Stimulated activated CD8-positive, alpha-beta memory T cell treated with anti-CD3 and anti-CD28 coated beads, Interleukin-4, amount 100 ng/mL, for 4 hours (primary cell): Measurements from ENCODE around the gene CYTH4.

Experiments
- DNase-seq, 2 donors: peaks; one replicate each; pipeline ENCODE4 v3.0.0-alpha.2; 2020; ENCODE audit warnings: low read depth in 2 of 2, low spot score in 1 of 2

The CYTH4 gene

DNA sequence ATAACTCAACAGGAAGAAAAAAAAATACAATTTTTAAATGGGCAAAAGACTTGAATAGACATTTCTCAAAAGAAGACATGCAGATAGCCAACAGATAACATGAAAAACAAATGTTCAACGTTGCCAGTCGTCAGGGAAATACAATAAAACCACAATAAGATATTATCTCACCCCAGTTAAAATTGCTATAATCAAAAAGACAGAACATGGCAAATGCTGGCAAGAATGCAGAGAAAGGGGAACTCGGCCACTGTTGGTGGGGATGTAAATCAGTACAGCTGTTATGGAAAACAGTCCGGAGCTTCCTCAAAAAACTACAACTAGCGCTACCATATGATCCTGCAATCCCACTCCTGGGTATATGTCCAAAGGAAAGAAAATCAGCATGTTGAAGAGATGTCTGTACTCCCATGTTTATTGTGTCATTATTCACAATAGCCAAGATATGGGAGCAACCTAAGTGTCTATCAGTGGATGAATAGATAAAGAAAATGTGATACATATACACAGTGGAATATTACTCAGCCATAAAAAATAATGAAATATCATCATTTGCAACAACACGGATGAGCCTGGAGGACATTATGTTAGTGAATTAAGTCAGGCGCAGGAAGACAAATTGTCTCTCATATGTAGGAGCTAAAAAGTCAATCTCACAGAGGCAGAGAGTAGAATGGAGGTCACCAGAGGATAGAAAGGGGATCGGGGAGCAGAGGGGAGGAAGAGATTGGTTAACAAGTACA is 12.2 kb upstream of the CYTH4 start:
- no peak for DNase-seq

DNA sequence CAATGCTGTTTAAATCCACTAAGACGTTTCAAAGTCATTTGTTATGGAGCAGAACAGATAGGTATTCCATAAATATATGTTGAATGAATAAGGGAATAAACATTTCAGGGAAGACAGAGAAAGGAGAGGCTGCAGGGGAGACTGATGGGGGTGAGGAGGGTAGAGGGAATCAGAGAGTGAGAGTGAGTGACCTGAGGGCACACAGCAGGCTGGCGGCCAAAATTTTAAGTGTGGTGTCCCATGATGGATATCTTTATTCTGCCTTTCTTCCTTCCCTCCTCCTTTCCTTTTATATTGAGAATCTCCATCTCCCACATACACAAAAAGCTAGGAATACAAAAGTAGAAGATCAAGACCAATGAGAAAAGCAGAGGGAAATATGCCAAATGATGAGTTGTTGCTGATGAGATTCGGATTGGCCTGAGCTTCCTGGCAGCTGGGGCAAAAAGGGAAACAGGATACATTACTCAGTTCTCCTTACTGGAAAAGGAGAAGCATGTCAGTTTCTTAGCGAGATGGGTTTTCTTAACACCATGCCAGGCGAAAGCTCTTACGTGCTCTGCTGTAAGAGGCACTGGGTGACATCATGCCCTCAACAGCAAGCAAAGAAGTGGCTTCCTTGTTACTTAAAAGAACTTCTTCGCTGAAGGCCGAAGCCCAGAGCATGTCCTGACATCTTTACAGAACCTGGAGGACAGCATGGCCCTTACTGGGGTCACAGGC is 11.2 kb upstream of the CYTH4 start:
- DNase-seq = no peak

DNA sequence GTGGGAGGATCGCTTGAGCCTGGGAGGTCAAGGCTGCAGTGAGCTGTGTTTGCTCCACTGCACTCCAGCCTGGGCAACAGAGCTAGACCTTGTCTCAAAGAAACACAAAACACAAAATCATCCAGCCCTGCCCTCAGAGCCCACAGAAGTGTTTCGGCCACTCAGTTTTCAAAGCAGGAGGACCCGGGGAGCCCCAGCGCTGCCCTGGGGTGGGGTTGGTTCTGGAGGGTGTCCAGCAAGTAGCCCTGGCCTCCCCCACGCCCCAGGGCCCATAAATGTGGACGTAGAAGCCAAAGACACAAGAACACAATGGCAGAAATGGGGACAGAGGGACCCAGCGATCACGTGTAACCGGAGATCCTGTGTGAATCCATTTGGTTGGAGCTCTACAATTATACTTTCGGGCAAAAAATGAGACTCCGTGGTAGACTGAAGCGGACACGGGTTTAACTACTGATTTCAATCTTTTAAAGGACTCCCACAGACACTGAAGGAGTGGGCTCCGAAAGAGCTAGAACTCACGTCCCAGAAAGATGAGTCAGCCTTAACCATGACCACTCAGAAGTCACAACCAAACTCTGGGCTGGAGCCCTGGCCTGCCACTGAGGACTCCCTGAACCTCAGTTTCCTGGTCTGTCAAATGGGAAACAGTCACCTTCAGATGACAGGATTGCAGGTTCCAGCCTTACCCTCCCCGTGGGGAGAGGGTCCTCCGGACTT is 9.0 kb upstream of the CYTH4 start:
- DNase-seq = no peak

DNA sequence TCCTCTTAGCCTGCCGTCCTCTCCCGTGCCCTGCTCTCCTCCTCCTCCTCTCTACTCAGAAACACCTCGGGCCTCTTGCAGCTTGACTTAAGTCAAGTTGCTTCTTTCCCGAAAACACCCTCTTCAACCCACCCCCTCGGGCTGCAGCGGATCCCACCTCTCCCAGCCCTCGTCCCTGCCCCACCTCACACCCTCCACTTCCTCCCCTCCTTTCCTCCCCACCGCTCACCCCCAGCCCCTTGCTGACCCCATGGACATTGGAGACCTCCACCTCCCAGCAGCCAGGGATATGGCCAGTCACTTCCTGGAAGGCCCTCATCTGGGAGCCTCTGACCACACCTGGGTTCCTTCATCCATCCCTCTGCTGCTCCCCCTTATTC is 8.5 kb upstream of the CYTH4 start:
- no peak for DNase-seq

DNA sequence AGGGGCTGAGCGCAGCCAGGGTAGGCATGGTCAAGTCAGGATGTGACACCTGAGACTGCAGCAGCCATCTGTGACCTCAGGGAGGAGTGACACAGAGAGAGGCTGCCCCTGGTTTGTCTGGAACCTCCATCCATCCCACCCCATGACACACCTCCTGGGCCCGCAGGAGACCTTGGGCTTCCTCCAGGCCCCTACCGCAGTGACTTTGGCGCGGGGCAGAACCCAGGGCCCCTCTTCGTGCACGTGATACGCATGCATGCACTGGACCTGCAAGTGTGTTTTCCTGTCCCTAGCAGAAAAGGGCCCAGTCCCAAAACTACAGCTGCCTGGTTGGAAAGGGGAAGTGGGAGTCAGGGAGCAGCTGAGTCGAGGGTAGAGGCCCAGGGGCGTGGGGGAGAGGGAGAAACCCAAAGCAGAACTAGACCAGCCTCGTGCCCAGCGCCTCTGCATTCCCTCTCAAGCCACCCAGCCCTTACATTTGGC is 7.9 kb upstream of the CYTH4 start:
- DNase-seq = no peak

DNA sequence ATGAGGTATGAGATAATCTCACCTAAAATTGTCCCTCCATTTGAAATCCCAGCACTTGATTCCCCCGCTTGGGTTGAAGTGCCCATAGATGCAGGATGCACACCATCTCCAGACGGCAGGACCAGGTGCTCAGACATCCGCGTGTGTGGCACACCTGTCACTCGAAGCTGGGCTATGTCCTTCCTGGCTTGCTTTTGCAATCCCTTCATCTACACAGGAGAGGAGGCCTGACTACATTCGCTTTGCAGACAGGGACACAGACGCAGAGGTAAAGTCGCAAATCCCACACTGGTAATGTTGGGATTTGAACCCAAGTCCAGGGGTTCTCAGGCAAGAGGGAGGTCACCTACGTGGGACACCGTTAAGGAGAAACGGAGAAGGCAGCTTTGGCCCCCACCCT is 7.2 kb upstream of the CYTH4 start:
- DNase-seq = no peak

DNA sequence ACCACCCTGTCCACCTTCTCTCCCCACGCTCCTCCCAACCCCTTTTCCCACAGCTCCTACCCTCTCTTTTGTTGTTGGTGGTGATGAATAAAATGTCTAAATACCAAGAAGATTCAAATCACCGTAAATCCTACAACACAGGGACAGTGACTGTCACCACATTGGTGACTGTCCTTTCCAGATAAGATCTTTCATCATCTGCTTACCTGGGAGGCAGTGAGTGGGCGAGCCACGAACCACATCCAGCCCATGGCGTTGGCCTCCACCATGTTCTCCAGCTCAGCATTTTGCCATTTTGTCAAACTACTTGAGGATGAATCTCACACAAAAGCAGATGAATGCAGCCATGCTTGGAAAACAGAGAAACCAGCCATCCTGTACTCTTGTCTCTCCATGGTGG is 6.7 kb upstream of the CYTH4 start:
- DNase-seq = no peak

DNA sequence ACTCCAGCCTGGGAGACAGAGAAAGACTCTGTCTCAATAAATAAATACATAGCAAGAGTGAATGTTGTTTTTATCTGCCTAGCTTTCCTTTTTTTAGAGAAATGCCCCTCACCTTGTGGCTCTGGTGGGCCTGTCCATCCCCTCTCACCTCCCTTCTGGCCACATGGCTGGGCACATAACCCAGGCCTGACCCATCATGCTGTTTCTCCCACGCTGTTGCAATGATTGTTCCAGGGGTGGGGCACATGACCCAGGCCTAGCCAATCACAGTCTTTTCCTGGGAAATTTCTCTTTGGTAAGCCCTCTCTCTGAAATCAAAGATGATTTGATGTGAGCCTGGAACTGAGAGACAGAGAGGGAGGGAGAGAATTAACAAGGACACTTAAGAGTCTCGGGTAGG is 5.5 kb upstream of the CYTH4 start:
- DNase-seq = no peak

DNA sequence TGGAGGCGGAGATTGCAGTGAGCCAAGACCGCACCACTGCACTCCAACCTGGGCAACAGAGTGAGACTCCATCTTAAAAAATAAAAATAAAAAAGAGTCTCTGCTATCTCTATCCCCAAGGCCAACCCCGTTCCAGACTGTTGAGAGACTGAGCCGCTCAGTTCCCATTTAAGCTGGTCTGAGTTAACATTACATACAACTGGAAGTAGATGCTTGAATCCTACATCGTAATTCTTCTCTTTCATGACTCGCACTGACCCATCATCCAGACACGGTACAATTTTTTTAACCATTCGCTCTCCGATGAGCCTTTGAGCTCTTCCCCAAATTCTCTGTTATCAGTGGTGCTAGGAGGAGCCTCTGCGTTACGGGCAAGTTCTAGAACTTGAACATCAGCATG is 4.9 kb upstream of the CYTH4 start:
- DNase-seq = no peak

DNA sequence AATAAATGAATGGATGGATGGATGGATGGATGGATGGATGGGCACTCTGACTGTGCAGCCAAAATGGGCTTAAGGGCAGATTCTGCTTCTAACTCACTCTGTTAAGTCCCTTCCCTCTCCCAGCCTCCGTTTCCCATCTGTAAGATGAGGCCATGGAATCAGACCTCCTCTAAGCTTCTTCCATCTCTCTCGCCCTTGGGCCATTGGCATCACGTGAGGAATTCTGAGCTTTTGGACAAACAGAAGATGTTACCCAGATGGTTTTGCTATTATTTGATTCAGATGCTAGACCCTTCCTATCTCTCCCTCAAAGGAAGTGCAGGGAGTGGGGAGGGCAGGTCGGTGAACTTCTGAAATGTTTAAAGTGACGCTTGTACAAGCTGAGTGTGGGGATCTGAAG is 4.0 kb upstream of the CYTH4 start:
- DNase-seq = no peak

DNA sequence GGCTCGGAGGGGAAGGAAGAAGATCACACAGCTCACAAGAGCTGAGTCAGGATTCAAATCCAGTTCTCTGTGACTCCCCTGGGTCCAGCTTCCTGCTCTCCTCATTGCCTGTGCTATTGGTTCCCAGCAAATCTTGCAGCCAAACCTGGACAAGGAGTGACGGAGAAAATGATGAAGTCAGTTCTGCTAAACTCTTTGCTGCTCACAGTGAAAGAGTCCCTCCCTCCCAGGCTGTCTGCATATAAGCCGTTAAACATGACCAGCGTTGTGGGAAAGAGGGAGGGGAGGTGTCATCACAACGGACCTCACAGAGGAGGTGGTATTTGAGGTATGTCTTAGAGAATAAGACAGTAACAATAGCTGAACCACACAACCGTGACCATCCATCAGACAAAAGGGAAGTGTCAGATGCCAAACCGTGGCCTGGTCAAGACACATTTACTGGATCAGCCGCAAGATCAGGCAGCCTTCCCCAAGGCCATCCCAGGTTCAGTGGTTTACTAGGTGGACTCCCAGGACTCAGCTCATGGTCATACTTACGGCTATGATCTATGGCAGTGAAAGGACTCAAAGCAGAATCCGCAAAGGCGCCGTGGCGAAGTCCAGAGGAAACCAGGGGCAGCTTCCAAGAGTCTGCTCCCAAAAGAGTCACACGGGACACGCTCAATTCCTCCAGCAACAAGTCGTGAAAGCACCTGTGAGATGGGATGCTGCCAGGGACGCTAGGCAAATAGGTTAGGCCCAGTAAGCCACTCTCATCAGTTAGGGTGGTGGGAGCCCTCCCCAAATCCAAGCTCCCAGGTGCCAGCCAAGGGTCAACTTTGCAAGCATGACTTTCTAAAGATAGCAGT is 2.8 kb upstream of the CYTH4 start:
- no peak for DNase-seq

DNA sequence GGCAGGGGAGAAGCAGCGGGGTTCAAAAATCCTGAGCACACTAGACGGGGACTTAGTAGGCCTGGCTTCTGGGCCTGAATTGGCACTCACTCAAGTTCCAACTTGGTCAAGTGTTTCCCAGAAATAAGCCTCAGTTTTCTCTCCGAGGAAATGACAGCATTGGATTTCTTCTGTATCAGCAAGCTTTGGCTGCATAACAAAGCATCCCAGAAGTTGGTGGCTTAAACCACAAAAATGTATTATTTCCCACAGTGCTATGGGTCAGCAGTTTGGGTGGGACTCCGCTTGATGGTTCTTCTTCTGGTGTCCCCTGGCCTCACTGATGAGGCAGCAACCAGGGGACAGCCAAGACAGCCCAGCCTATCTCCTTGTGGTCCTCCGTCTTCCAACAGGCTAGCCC is 1.6 kb upstream of the CYTH4 start:
- no peak for DNase-seq

DNA sequence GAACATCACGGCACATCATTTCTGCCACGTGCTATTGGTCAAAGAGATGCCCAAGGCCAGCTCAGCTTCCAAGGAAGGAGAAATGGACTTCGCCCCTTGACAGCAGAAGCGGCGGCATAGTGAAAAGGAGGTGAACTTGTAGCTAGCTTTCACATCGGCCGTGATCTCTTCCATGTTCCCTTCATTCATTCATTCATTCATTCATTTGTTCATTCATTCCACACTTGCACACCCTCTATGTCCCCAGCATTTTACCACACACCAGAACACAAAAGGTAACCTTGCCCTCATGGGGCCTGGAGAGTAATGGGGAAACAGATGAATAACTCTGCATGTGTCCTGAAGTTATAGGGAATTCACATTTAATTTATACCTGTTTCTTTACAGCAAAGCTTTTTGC is 1.1 kb upstream of the CYTH4 start:
- DNase-seq = no peak

DNA sequence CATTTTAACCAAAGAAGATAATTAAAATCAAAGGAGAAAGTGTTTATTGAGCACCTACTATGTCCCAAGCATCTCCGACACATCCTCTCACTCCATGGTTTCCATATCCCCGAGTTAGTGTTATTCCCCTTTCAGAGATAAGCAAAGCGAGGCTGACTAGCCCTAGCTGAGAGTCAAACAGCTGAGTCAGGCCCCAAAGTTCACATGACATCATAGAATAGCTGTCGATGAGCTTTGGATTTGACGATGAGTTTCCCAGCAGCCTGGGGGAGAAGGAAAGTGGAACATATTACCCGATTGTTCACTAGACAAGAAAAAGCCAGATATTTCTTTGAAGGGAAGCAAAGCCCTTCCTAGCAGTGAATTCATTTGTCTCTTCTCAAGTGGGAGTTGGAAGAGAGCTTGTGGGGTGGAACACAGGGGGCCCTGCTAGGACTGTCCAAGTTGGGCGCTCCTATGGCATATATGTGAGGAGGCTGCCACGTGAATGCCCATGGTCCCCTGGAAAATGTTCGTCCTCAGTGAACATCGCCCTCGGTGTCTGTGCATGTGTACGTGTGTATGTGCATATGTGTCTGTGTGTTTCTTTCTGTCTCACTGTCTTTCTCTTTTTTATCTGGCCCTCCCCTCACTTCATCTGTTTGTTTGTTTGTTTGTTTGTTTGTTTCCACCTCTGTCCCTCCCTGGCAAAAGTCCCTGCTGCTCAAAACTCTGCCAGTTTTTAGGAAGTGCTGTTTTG is 493 bp upstream of the CYTH4 start:
- DNase-seq = no peak

DNA sequence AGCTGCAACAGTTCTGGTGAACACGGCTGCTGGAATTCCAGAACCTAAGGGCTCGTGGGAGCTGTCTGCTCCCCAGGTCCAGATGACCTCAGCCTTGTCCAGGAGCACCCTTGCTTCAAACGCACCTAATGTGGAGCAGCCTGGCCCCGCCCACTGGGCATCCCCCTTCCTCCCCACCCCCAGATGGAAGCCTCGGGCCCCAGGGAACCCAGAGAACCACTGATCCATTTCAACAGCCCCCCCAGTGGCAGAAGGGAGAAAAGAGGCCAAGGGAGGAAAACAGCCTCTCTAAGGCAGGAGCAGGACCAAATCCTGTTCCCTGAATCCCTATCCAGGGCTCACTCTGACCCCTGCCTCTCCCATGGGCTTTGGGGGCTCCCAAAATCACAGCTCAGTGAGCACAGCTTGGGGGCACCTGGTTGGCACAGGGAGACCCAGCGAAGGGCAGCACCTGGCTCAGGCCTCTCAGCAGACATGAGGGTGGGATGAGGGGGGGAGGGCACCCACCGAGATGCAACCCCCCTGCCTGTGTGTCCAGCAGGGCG is 1.2 kb downstream of the CYTH4 start:
- DNase-seq = peak in 1 of 2 donors; percentile 64

DNA sequence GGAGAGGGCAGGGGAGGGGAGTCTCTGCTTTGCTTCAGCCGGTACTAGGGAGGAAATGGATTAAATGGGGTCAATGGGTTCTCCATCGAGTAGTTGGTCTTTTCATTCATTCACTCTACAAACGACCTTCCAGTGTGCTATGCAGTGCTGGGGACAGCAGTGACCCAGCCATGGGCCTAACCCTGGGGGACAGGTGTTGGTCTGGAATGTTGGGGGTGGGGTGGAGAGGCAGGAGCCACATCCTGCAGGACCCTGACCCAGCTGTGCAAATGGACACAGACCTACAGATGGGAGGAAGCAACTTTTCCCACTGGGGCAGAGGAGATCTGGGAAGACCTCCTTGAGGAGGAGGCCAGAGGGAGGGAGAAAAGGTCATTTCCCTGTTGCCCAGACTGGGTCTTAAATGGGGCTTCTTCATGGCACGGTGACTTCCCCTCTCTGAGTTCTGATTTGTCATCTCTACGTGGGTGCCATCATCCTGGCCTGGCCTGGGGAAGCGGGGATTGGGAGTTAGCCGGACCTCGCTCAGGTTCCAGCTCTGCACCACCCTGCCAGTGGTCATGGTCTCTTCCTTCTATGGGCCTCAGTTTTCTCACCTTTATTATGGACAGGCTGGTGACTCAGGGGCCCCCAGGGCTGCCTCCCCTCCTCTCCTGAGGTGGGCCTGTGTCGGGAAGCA is 2.0 kb downstream of the CYTH4 start:
- DNase-seq = no peak

DNA sequence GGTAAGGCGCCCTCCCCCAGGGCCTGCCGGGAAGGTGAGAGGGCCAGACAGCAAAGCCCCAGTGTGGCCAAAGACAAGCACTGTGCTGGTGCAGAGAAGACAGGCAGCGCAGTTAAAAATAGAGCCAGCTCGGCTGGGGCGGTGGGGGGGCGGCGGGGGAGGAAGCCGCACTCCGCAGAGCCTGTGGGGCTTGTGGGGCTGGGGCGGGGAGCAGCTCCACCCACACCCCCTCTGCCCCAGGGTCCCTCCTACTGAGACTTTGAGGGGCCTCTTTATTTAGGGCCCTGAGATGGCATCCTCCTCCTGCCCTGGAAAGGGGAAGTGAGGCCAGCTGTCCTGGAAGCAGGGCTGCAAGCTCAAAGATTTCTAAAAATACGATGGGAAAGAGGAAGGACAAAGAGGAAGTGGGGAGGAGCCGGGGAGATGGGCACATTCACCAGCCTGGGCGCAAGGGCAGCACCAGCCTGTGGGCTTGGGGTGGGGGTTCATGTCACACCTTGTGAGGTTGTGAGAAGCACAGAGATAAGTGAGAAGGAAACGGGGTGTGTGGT is 2.6 kb downstream of the CYTH4 start:
- DNase-seq = peak in 1 of 2 donors; percentile 46

DNA sequence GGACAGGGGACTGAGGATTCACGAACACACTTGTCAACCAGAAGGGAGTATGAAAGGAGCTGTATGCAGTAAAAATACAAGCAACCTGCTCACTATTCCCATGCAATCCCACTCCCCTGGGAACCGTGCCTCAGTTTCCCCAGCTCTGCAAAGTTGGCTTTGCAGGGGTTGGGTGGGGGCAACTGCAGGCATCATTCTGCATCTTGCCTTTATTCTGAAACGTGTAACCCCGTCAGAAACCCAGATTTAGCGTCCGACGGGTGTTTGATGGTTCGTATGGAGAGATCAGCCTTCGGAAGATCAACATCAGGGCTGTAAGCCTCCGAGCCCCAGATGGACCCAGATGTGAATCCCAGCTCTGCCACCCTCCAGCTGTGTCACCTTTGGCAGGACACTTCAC is 3.6 kb downstream of the CYTH4 start:
- no peak for DNase-seq

DNA sequence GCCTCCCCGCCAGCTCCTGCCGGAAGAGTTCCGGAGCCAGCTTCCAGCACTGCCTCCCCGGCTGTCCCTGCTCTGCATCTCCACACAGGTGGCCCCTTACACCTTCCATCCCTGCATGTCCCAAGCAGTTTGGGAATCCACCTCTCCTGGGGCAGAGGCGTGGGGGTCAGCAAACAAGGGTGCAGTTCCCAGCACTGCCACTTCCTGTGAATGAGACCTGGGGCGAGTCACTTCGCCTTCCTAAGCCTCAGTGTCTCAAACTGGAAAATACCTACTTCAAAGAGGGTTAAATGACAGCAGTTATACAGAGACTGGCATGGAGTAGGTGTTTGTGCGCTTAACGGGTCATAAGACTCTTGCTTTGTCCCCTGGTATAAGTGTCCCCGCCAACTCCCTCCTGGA is 5.2 kb downstream of the CYTH4 start:
- no peak for DNase-seq
